Thyroid gland (tissue), 4 donors: ENCODE measurements around the gene ORM1. TPM values are rescaled to one million over a fixed set of nuclear protein-coding genes. Genes with fewer than 3 reads are reported as not detected.

Source experiments
- DNase-seq, 2 donors: peaks; one replicate each; pipeline ENCODE4 v3.0.0-alpha.2; 2019
- H3K27ac ChIP-seq, 3 donors: fragments of 200-600 bp; sonication (generic); 1 replicate in 2 of 3; 2 replicates in 1 of 3; pipeline ENCODE4 v1.5.1; 2016 to 2019; ENCODE audit warnings: mild to moderate bottlenecking in 1 of 3, moderate library complexity in 1 of 3
- H3K27me3 ChIP-seq: fragments of 200-600 bp; sonication (generic); one replicate; pipeline ENCODE4 v1.5.1; 2019
- H3K36me3 ChIP-seq, 2 donors: fragments of 200-600 bp; sonication (generic); one replicate each; pipeline ENCODE4 v1.5.1; 2016 to 2019
- H3K4me1 ChIP-seq, 2 donors: fragments of 200-600 bp; sonication (generic); one replicate each; pipeline ENCODE4 v1.5.1; 2017 to 2019
- H3K4me3 ChIP-seq, 3 donors: fragments of 200-600 bp; sonication (generic); replicated peaks in 1 of 3; 1 replicate in 2 of 3; 2 replicates in 1 of 3; pipeline ENCODE4 v1.5.1; 2016; ENCODE audit warnings: mild to moderate bottlenecking in 1 of 3
- H3K9me3 ChIP-seq: fragments of 200-600 bp; sonication (generic); one replicate; pipeline ENCODE4 v1.5.1; 2017
- POLR2A ChIP-seq, 2 donors: fragments of 450-650 bp; IDR thresholded peaks; one replicate each; pipeline ENCODE4 v1.6.1; 2017; ENCODE audit warnings: antibody characterized with exemption in 2 of 2, mild to moderate bottlenecking in 2 of 2, moderate library complexity in 1 of 2
- WGBS, 2 donors: methylation state at CpG; one replicate each; pipeline ENCODE4 v1.1.5; 2017; 5-methylcytosine and 5-hydroxymethylcytosine counted together
- intact Hi-C: fragments of 100-400 bp; cut with DNase I; formaldehyde crosslinking; loops from one replicate; pipeline ENCODE4 v1.15.1; 2023
- total RNA-seq, 4 donors: library from RNA; depleted of rRNA; stranded (reverse); fragments of >200 nt; gene quantifications; one replicate each; pipeline ENCODE4 v1.2.3, GENCODE V29; 2016
- TF ChIP-seq, protein P1 (sequence below), 6 experiments: fragments of 200-600 bp in 3 of 6; fragments of 450-650 bp in 3 of 6; sonication (generic) in 3 of 6; IDR thresholded peaks; one replicate each; pipeline ENCODE4 v1.5.1; 2016 to 2019; ENCODE audit warnings: antibody characterized with exemption in 6 of 6, mild to moderate bottlenecking in 2 of 6, inconsistent platforms in 1 of 6, moderate library complexity in 1 of 6

ORM1 gene
- total RNA-seq, 4 donors from 2014 or later = not detected

DNA sequence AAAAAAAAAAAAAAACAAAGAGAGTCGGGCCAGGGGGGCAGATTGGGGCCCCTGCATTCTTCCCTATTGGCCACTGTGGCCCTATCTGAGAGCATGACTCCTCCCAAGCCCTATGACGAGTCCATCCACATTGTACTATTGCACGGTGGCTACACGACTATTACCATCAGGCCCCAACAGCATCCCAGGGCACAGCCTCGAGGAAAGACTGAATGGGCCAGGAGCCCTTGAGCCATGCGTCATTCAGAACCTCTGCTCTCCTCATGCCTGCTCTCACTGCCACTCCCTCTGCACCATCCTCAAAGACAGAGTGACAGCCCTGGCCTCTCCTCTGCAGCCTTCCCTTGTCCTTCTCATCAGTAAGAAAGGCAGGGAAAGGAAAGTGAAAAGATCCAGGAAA lies 20.2 kb upstream of the ORM1 start:
- Histone ChIP-seq H3K9me3 (no peaks in the 10 kb centered on the region), H3K36me3 (no peaks in the 10 kb centered on the region), H3K4me3 (no peak overlapping the region), H3K27ac (no peak overlapping the region), H3K4me1 (peaks cover 5 to 7% of the 10 kb centered on the region in 2 donors), H3K27me3 (no peaks in the 10 kb centered on the region)
- DNase-seq = peak; percentile 18 to 25
- 50 to 59% methylated on average over 6 of the region's 6 CpGs for WGBS, 2 donors
- intact Hi-C loops = no loop called here
- no peak for TF ChIP-seq POLR2A (IDR thresholded peaks at IDR 0.05)
- TF ChIP-seq, protein P1, sequence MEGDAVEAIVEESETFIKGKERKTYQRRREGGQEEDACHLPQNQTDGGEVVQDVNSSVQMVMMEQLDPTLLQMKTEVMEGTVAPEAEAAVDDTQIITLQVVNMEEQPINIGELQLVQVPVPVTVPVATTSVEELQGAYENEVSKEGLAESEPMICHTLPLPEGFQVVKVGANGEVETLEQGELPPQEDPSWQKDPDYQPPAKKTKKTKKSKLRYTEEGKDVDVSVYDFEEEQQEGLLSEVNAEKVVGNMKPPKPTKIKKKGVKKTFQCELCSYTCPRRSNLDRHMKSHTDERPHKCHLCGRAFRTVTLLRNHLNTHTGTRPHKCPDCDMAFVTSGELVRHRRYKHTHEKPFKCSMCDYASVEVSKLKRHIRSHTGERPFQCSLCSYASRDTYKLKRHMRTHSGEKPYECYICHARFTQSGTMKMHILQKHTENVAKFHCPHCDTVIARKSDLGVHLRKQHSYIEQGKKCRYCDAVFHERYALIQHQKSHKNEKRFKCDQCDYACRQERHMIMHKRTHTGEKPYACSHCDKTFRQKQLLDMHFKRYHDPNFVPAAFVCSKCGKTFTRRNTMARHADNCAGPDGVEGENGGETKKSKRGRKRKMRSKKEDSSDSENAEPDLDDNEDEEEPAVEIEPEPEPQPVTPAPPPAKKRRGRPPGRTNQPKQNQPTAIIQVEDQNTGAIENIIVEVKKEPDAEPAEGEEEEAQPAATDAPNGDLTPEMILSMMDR (IDR thresholded peaks at IDR 0.05) = no peak

DNA sequence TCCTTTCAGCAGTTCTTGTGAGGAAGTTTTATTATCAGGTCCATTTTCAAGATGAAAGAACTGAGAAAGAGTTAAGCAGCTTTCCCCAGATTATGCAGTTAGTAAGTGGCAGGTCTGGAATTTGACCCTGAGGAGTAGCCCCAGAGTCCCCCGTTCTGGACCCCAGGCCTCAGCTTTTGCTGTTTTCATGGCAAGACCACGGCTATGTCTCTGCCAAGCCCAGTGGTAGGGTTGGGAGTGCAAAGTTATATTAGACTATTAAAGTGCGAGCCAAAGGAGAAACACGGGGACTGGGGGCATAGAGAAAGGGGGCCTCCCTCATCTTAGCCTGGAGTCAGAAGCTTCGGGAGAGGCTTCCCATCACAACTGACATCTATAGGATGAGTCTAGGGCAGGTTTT lies 19.3 kb upstream of the ORM1 start:
- intact Hi-C loops = no loop called here
- Histone ChIP-seq H3K27ac (no peak overlapping the region), H3K36me3 (no peaks in the 10 kb centered on the region), H3K4me3 (no peak overlapping the region), H3K27me3 (no peaks in the 10 kb centered on the region), H3K9me3 (no peaks in the 10 kb centered on the region), H3K4me1 (peaks cover 5 to 7% of the 10 kb centered on the region in 2 donors)
- no peak for DNase-seq
- 60 to 89% methylated on average over 5 of the region's 5 CpGs for WGBS, 2 donors
- TF ChIP-seq, protein P1 (IDR thresholded peaks at IDR 0.05) = no peak

DNA sequence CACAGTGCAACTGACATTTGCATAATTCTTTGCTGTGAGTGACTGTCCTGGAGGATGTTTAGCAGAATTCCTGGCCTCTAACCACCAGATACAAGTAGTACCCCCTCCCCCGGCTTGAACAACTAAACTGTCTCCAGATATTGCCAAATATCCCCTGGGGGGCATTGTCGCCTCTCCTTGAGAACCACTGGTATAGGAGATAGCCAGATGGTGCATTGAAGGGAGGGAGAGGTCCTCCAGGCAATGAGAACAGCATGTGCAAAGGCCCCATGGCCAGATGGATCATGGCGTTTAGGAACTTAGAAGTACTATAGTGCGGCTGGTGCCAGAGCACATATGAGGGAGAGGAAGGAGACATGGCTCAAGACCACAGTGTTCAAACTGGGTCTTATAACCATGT lies 18.9 kb upstream of the ORM1 start:
- Histone ChIP-seq H3K36me3 (no peaks in the 10 kb centered on the region), H3K9me3 (no peaks in the 10 kb centered on the region), H3K27ac (no peak overlapping the region), H3K27me3 (no peaks in the 10 kb centered on the region), H3K4me1 (peaks cover 5 to 7% of the 10 kb centered on the region in 2 donors), H3K4me3 (no peak overlapping the region)
- no peak for DNase-seq
- TF ChIP-seq POLR2A (IDR thresholded peaks at IDR 0.05) = no peak
- TF ChIP-seq, protein P1 (IDR thresholded peaks at IDR 0.05) = no peak
- intact Hi-C loops = no loop called here
- 95 to 98% methylated on average over 4 of the region's 4 CpGs for WGBS, 2 donors

DNA sequence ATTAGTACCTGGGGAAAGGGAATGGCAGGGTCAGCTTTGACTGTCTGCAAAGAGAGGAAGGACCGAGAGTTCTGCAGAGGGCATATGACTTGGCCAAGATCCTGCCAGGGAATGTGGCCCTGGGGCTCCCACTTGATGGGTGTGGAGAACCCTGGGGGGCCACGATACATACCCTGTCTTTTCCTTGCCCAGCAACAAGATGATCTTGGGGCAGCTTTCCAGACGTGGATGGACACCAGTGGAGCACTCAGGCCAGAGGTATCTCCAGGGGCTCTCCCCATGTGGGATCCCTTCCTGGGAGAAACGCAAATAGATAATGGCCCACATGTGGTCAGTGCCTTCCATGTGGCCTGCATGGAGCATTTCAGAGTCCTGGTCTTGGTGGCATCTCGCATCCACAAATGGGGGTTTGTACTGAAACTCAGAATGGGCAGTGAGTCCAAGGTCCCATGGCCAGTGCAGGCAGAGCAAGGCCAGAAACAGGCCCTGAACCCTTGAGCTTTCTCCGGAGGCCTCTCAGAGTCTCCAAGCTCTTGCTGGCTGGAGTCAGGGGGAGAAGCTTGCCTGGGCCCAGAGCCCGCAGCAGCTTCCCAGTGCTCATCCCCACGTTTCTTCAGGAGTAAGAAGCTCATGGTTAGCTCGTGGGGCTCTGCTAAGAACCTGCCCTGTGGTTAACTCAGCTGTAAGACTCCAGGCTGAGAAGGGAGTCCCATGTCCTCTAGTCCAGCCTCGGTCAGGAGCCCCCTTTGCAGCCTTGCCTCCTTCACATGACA lies 18.3 kb upstream of the ORM1 start:
- H3K4me1 ChIP-seq = peaks cover 5 to 7% of the 10 kb centered on the region in 2 donors
- no peaks in the 10 kb centered on the region for H3K27me3 ChIP-seq
- H3K9me3 ChIP-seq = no peaks in the 10 kb centered on the region
- no peak overlapping the region for H3K27ac ChIP-seq
- H3K4me3 ChIP-seq = no peak overlapping the region
- DNase-seq = no peak
- intact Hi-C loops = no loop called here
- 92 to 97% methylated on average over 7 to 9 of the region's 10 CpGs for WGBS, 2 donors
- no peaks in the 10 kb centered on the region for H3K36me3 ChIP-seq
- TF ChIP-seq, protein P1 (IDR thresholded peaks at IDR 0.05) = no peak
- TF ChIP-seq POLR2A (IDR thresholded peaks at IDR 0.05) = no peak

DNA sequence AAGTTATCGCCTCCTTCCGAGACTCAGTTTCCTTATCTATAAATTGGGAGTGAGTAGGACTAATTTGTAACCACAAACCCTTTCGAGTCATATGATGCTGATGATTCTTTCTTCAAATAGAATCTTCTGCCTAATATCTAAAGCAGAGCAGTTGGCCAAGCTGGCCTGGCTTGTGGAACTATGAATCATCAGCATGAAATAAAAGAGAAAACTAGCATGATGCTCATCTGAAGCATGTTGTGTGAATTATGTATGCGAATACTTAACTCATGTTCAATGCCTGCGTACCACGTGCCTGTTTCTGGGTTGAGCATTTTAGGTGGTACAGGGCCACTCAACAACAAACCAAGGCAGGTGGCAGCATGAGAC lies 15.0 kb upstream of the ORM1 start:
- Histone ChIP-seq H3K27me3 (no peaks in the 10 kb centered on the region), H3K9me3 (no peaks in the 10 kb centered on the region), H3K36me3 (no peaks in the 10 kb centered on the region), H3K4me1 (peaks cover 5 to 7% of the 10 kb centered on the region in 2 donors), H3K27ac (no peak overlapping the region), H3K4me3 (no peak overlapping the region)
- 87 to 94% methylated on average over 6 of the region's 6 CpGs for WGBS, 2 donors
- intact Hi-C loops = no loop called here
- DNase-seq = no peak
- TF ChIP-seq, protein P1 (IDR thresholded peaks at IDR 0.05) = no peak
- TF ChIP-seq POLR2A (IDR thresholded peaks at IDR 0.05) = no peak
